Suppressor macrophage treated with lipopolysaccharide for 4 hours (primary cell): ENCODE measurements around the gene MYOM1.
A peak's percentile ranks its signal among the peaks of the same experiment; 100 is the strongest.

Experiments
- DNase-seq: peaks from one replicate; pipeline ENCODE4 v3.0.0-alpha.2; 2020

MYOM1 gene

GRCh38 chr18:3148930-3149535 lies 70.7 kb downstream of the MYOM1 start:
- no peak for DNase-seq

DNA sequence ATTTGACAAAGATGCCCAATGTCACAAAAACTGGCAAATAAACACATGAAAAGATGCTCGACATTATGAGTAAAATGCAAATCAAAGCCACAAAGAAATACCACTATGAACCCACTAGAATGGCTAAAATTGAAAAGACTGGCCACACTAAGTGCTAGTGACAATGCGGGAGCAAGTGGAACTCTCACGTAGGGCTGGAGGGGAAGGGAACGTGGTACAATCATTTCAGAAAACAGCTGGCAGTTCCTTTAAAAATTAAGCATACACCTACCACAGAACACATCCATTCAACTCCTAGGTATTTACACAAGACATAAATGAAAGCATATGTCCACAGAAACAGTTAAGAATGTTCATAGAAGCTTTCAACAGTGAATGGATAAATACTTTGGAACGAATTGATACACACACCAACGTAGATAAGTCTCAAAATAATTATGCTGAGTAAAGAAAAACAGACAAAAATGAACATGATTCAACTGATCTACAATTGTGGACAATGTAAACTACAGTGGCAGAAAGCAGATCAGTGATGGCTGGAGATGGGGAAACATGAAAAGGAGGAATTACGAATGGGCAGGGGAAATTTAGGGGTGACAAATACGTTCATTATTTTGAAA lies 71.7 kb downstream of the MYOM1 start:
- no peak for DNase-seq

- no peak for DNase-seq
Observed at GRCh38 chr18:3140986-3141639, 78.7 kb downstream of the MYOM1 start.

DNA sequence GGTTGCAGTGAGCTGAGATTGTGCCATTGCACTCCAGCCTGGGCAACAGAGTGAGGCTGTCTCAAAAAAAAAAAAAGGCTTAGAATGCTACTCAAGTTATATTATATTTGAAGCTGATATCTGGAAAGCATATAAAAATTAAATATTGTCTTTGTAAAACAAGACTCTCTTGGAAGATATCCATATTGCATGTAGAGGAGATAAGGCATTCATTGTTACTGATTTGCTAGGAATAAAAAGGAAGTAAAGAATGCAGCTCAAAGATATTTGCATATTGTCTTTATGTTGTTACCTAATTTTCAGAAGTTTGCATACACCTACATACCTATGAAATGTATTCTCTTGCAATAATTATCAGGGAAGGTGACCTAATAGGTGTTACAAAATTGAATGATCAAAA lies 79.4 kb downstream of the MYOM1 start:
- DNase-seq: no peak

DNA sequence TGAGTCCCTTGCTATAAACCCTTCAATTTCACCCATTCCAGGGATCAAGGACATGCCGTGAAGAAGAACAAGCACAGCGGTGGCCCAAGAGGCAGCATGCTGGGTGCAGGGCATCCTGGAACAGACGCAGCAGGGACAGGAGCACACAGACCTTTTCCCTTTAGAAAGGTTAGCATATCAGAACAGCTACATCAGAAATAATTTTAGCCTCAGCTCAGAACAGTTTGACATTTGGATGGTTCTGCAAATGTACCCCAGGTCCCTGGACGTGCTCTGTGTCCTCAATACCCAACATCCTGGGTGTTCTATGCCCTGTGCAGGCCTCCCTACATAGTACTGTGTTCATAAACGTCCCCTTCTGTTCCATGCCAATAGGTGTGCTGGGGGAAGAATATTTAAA lies 80.4 kb downstream of the MYOM1 start:
- no peak for DNase-seq

DNA sequence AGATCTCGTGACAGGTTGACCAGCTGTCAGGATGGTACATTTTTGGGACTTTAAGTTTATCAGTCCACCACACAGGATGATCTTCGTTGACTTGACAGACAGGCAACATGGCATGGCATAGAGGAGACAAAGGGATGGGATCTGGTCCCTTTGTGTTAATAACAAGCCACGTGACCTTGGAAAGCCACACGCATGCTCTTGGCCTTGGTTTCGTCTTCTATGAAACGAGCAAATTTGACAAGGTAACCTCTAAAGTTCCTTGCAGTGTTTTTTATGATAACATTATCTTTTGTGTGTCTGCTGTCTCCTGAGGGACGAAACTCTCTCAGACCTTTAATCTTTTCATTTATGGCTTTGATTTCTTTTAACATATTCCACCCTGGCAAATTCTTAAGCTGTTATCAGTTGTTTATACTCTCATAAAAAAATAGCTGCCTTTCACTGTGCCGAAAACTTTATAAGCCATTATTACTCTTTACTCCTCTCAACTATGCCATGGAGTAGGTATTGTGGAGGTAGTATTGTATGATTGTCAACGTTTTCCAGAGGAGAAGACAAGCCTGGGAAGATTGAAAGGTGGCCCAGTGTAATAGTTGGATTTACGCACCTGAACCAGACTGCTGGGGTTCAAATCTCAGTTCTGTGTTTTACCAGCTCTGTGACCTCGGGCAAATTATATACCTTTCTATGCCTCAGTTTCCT lies 81.3 kb downstream of the MYOM1 start:
- no peak for DNase-seq

GRCh38 chr18:3135536-3135935 lies 84.2 kb downstream of the MYOM1 start:
- no peak for DNase-seq

DNA sequence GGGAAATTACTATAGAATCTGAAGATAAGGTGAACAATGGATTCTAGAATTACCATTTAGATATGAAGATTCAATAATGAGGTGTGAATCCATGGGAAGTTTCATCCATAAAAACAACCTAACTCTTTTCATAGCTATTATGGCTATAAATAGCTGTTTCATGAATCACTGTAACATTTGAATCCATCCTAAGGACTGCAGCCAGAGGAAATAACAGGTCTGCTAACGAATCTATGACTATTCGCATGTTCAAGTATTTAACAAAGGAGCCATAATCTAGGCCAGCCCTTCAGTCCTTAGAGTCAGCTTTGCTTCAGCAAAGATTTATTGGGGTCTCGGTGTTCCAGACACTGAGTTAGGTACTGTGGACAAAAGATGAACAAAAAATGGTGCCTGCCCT lies 87.1 kb downstream of the MYOM1 start:
- DNase-seq: no peak

DNA sequence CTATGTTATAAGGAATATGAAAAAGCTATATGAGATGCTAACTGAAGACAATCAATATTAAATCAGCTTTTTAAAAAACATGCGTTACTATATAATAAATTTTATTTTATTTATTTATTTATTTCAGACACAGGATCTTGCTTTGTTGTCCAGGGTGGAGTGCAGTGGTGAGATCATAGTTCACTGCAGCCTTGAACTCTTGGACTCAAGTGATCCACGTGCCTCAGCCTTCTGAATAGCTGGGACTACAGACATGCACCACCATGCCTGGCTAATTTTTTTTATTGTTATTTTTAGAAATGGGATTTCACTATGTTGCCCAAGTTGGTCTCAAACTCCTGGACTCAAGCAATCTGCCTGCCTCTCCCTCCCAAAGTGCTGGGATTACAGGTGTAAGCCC lies 89.4 kb downstream of the MYOM1 start:
- DNase-seq: no peak

- peak; percentile 87 for DNase-seq
Observed at GRCh38 chr18:3129053-3129864, 90.5 kb downstream of the MYOM1 start.

- DNase-seq: no peak
Observed at GRCh38 chr18:3126457-3127097, 93.2 kb downstream of the MYOM1 start.

DNA sequence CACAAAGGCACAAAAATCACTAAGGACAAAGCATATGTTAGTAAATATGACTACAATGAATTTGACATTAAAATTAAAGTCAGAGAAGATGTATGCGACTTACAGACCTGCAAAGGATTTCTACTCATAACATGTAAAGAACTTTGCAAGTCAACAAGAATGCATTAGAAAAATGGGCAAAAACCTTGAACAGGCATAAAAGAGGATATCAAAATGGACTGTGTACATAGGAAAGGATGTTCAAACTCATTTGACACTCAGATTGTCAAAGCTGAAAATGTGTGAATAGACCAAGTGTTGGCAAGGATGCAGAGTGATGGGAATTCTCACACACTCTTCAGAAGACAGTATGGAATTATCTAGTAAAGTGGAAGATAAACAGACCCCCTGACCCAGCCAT lies 94.9 kb downstream of the MYOM1 start:
- DNase-seq: no peak

DNA sequence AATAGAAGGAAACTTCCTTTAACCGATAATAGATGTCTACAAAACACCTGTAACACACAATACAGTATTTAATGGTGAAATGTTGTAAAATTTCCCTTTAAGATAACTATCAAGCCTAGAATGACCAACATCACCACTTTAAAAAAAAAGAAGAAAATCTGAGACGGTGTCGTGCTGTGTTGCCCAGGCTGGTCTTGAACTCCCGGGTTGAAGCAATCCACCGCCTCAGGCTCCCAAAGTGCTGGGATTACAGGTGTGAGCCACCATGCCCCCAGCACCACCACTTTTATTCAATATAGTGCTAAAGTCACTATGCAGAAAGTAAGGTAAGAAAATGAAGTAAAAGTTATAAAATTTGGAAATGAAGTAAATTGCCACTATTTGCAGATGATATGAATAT lies 96.9 kb downstream of the MYOM1 start:
- DNase-seq: no peak

DNA sequence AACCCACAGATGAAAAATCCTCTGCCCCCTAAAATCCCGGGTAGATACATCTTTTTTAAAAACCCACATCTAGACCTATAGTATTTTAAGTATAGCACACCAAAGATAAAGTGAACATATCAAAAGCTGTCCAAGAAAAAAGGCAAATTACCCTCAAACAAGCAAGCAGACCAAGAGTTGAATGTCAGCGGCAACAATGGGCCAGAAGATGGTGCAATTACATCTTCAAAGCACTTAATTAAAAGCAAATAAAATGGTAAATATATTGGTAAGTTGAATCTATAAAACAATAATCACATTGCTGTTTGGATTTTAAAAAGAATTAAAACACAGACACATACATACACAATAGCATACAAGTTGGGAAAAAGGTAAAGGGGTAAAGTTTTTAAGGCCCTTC lies 98.5 kb downstream of the MYOM1 start:
- DNase-seq: no peak

DNA sequence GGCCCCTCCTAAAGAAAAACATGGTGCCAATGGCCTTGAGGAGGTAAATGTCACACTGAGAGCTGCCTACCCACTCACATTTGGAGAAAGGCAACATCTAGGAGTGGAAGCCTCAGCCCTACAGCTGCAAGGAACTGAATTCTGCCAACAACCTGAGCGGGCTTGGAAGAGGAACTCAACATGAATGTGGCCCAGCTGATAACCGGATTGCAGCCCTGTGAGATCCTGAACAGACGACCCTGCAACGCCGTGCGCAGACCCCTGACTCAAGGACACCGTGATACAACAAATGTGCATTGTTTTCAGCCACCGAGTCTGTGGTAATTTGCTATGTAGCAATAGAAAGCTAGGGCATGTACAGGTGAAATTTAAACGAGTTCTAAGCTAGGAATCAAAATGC lies 99.4 kb downstream of the MYOM1 start:
- DNase-seq: no peak

GRCh38 chr18:3119401-3120341 lies 100.1 kb downstream of the MYOM1 start:
- DNase-seq: peak; percentile 6

DNA sequence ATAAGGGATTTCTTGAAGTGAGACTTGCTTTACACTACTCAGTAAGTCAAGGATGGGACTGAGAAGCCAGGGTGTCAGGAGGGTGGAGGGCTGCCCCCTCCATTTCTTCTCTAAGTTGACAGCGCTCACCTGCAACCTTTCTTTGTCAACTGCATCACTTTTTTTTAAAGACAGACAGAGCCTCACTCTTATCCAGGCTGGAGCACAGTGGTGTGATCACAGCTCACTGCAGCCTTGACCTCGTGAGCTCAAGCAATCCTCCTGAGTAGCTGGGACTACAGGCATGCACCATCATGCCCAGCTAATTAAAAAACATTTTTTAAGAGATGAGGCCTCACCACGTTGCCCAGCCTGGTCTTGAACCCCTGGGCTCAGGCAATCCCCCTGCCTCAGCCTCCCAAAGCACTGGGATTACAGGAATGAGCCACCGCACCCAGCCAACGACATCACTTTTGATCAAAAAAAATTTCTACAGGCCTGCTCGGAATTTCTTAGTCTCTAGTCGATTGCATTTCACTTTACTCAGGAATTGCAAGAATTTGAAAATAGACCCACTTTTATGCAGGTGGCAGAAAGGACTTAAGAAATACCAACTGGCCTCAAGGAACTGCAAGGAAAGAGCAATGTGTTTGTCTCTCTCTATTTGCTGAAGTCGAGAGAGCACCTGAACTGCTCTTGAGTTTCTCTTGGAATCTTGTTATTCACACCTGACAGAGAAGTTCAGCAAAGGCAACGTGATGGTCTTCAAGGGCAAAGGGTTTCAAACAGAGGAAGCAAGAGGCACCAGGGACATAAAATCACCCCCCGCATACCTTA lies 101.4 kb downstream of the MYOM1 start:
- DNase-seq: no peak

GRCh38 chr18:3117493-3118192 lies 102.1 kb downstream of the MYOM1 start:
- DNase-seq: no peak

- DNase-seq: no peak
Observed at GRCh38 chr18:3115447-3116030, 104.2 kb downstream of the MYOM1 start.
